Motor neuron (in vitro differentiated cells): ENCODE measurements around the gene SEL1L2. TPM values are rescaled to one million over a fixed set of nuclear protein-coding genes. Genes with fewer than 3 reads are reported as not detected.

Source experiments
- ATAC-seq, 8 experiments: fragments of 200-7000 bp; cut with Tn5 transposase; replicated peaks in 6 of 8; 2 replicates each; pipeline ENCODE4 v1.8.0; 2021; ENCODE audit warnings: mild to moderate bottlenecking in 8 of 8, moderate library complexity in 8 of 8
- H3K27ac ChIP-seq, 2 donors: fragments of 250-450 bp; sonication (Bioruptor Pico); 2 replicates each; pipeline ENCODE4 v1.9.0; 2021; ENCODE audit warnings: antibody characterized with exemption in 2 of 2, mild to moderate bottlenecking in 2 of 2, moderate library complexity in 1 of 2
- H3K4me1 ChIP-seq, 2 donors: fragments of 250-450 bp; sonication (Bioruptor Pico); replicated peaks in 1 of 2; 2 replicates each; pipeline ENCODE4 v1.6.1; 2021; ENCODE audit warnings: antibody characterized with exemption in 2 of 2, mild to moderate bottlenecking in 2 of 2, moderate library complexity in 1 of 2
- H3K4me3 ChIP-seq, 5 donors: fragments of 250-450 bp; sonication (Bioruptor Pico); 2 replicates each; pipeline ENCODE4 v1.9.0; 2021; ENCODE audit warnings: antibody characterized with exemption in 5 of 5, mild to moderate bottlenecking in 5 of 5, moderate library complexity in 4 of 5
- WGBS, 10 experiments: fragments of 450-650 bp; shearing (Covaris generic); methylation state at CpG; one replicate each; pipeline ENCODE4 v1.0.0; 2022; 5-methylcytosine and 5-hydroxymethylcytosine counted together
- in situ Hi-C, 9 experiments: fragments of 400-800 bp; cut with MboI; loops; one replicate each; pipeline ENCODE4 v1.15.0; 2021; ENCODE audit warnings: low sequenced_read_pairs in 9 of 9, low pct_unique_long_range_greater_than_20kb in 2 of 9; ENCODE audit not compliant: unreplicated experiment in 9 of 9
- total RNA-seq, 8 experiments: library from RNA; unstranded; fragments of 300-600 nt; gene quantifications; 2 replicates each; pipeline versions ENCODE4 v1.2.3 to v1.2.4, GENCODE V29; 2022

The SEL1L2 gene
- total RNA-seq, 8 experiments from 2014 or later = 0.27 to 1.00 (median 0.49) TPM; not detected in 5

- in situ Hi-C loops = no loop called here
- Histone ChIP-seq H3K27ac (no peak overlapping the region), H3K4me1 (no peaks in the 10 kb centered on the region)
Measured at GRCh38 chr20:13922241-13922640, 68.2 kb downstream of the SEL1L2 start.

GRCh38 chr20:13915284-13915683 is 75.1 kb downstream of the SEL1L2 start:
- 0 to 100% (median 52%) methylated on average over 1 to 3 of the region's 3 CpGs; no CpG with 5 or more reads in 3 of the 10 experiments for WGBS, 10 experiments
- no peak for ATAC-seq
- in situ Hi-C loops = no loop called here

More at GRCh38 chr20:13922241-13922640, 68.2 kb downstream of the SEL1L2 start:
- no peak overlapping the region for H3K4me3 ChIP-seq
- WGBS, 10 experiments = 11 to 96% (median 77%) methylated on average over 3 to 5 of the region's 5 CpGs
- ATAC-seq = no peak

GRCh38 chr20:13913572-13913971 is 76.8 kb downstream of the SEL1L2 start:
- 10 to 96% (median 75%) methylated on average over 2 to 4 of the region's 4 CpGs; no CpG with 5 or more reads in 2 of the 10 experiments for WGBS, 10 experiments
- in situ Hi-C loops = no loop called here

More at GRCh38 chr20:13915284-13915683, 75.1 kb downstream of the SEL1L2 start:
- Histone ChIP-seq H3K27ac (no peak overlapping the region), H3K4me1 (no peaks in the 10 kb centered on the region), H3K4me3 (no peak overlapping the region)

GRCh38 chr20:13913131-13913530 is 77.3 kb downstream of the SEL1L2 start:
- in situ Hi-C loops = no loop called here
- H3K27ac ChIP-seq = no peak overlapping the region
- no peak for ATAC-seq
- H3K4me3 ChIP-seq = no peak overlapping the region
- no peaks in the 10 kb centered on the region for H3K4me1 ChIP-seq
- WGBS, 10 experiments = 0 to 100% (median 100%) methylated on average over 1 of the region's 1 CpG

More at GRCh38 chr20:13913572-13913971, 76.8 kb downstream of the SEL1L2 start:
- peak in 2 of 8 experiments; percentile 43 to 61 for ATAC-seq
- Histone ChIP-seq H3K4me3 (no peak overlapping the region), H3K4me1 (no peaks in the 10 kb centered on the region), H3K27ac (no peak overlapping the region)

- in situ Hi-C loops = no loop called here
- no peaks in the 10 kb centered on the region for H3K4me1 ChIP-seq
- no peak for ATAC-seq
- H3K27ac ChIP-seq = no peak overlapping the region
- WGBS, 10 experiments = 0 to 100% (median 92%) methylated on average over 1 of the region's 1 CpG; no CpG with 5 or more reads in 2 of the 10 experiments
- H3K4me3 ChIP-seq = no peak overlapping the region
Measured at GRCh38 chr20:13910492-13910891, 79.9 kb downstream of the SEL1L2 start.

- ATAC-seq = no peak
- Histone ChIP-seq H3K4me1 (no peaks in the 10 kb centered on the region), H3K27ac (no peak overlapping the region), H3K4me3 (no peak overlapping the region)
- 37 to 92% (median 72%) methylated on average over 1 to 4 of the region's 4 CpGs for WGBS, 10 experiments
- in situ Hi-C loops = no loop called here
Measured at GRCh38 chr20:13909067-13909466, 81.3 kb downstream of the SEL1L2 start.

GRCh38 chr20:13904766-13905165 is 85.6 kb downstream of the SEL1L2 start:
- in situ Hi-C loops = no loop called here
- no peak overlapping the region for H3K27ac ChIP-seq
- H3K4me3 ChIP-seq = no peak overlapping the region
- WGBS, 10 experiments = 41 to 100% (median 86%) methylated on average over 2 to 3 of the region's 3 CpGs
- H3K4me1 ChIP-seq = no peaks in the 10 kb centered on the region
- no peak for ATAC-seq

GRCh38 chr20:13900496-13900895 is 89.9 kb downstream of the SEL1L2 start:
- Histone ChIP-seq H3K4me3 (no peak overlapping the region), H3K4me1 (no peaks in the 10 kb centered on the region), H3K27ac (no peak overlapping the region)
- 84 to 100% (median 96%) methylated on average over 1 to 10 of the region's 10 CpGs; no CpG with 5 or more reads in 1 of the 10 experiments for WGBS, 10 experiments
- ATAC-seq = no peak
- in situ Hi-C loops = no loop called here

GRCh38 chr20:13898012-13898612 is 92.3 kb downstream of the SEL1L2 start:
- WGBS, 10 experiments = 33 to 100% (median 88%) methylated on average over 1 to 2 of the region's 2 CpGs; no CpG with 5 or more reads in 3 of the 10 experiments
- ATAC-seq = peak in 3 of 8 experiments; percentile 69 to 86 (median 71)
- no peak overlapping the region for H3K27ac ChIP-seq
- in situ Hi-C loops = no loop called here
- H3K4me3 ChIP-seq = no peak overlapping the region
- H3K4me1 ChIP-seq = no peaks in the 10 kb centered on the region

GRCh38 chr20:13891575-13891974 is 98.8 kb downstream of the SEL1L2 start:
- 44 to 100% (median 100%) methylated on average over 1 of the region's 1 CpG; no CpG with 5 or more reads in 1 of the 10 experiments for WGBS, 10 experiments
- no peaks in the 10 kb centered on the region for H3K4me1 ChIP-seq
- H3K27ac ChIP-seq = no peak overlapping the region
- no peak overlapping the region for H3K4me3 ChIP-seq
- ATAC-seq = no peak
- in situ Hi-C loops = no loop called here

- Histone ChIP-seq H3K4me1 (no peaks in the 10 kb centered on the region), H3K4me3 (no peak overlapping the region), H3K27ac (no peak overlapping the region)
- in situ Hi-C loops = no loop called here
- no peak for ATAC-seq
- WGBS, 10 experiments = 33 to 100% (median 85%) methylated on average over 1 to 4 of the region's 6 CpGs; no CpG with 5 or more reads in 4 of the 10 experiments
Measured at GRCh38 chr20:13884803-13885202, 105.6 kb downstream of the SEL1L2 start.

GRCh38 chr20:13883425-13883824 is 107.0 kb downstream of the SEL1L2 start:
- Histone ChIP-seq H3K4me3 (no peak overlapping the region), H3K27ac (no peak overlapping the region), H3K4me1 (no peaks in the 10 kb centered on the region)
- in situ Hi-C loops = no loop called here
- WGBS, 10 experiments = 0 to 50% (median 20%) methylated on average over 1 of the region's 1 CpG; no CpG with 5 or more reads in 5 of the 10 experiments
- ATAC-seq = peak in 3 of 8 experiments; percentile 15 to 55 (median 28)

- Histone ChIP-seq H3K4me3 (no peak overlapping the region), H3K27ac (no peak overlapping the region), H3K4me1 (peaks cover 0 to 14% of the 10 kb centered on the region in 2 donors)
- in situ Hi-C loops = no loop called here
- ATAC-seq = no peak
- 75 to 100% (median 100%) methylated on average over 1 to 2 of the region's 2 CpGs; no CpG with 5 or more reads in 1 of the 10 experiments for WGBS, 10 experiments
Measured at GRCh38 chr20:13878566-13878965, 111.8 kb downstream of the SEL1L2 start.

- ATAC-seq = peak in 2 of 8 experiments; percentile 7 to 69
- Histone ChIP-seq H3K4me1 (peaks cover 0 to 14% of the 10 kb centered on the region in 2 donors), H3K4me3 (no peak overlapping the region), H3K27ac (no peak overlapping the region)
- in situ Hi-C loops = no loop called here
- 0 to 48% (median 40%) methylated on average over 1 to 4 of the region's 4 CpGs; no CpG with 5 or more reads in 3 of the 10 experiments for WGBS, 10 experiments
Measured at GRCh38 chr20:13877793-13878192, 112.6 kb downstream of the SEL1L2 start.
